Motor neuron (in vitro differentiated cells): ENCODE measurements around the gene COL2A1. TPM values are rescaled to one million over a fixed set of nuclear protein-coding genes. Genes with fewer than 3 reads are reported as not detected.
"Not testable (repeated sequence)": the region's sequence is repeated elsewhere in the genome, so short reads cannot be mapped to it uniquely, and the experiment has no call there.

Experiments used
- ATAC-seq, 8 experiments: fragments of 200-7000 bp; cut with Tn5 transposase; replicated peaks in 6 of 8; 2 replicates each; pipeline ENCODE4 v1.8.0; 2021; ENCODE audit warnings: mild to moderate bottlenecking in 8 of 8, moderate library complexity in 8 of 8
- H3K27ac ChIP-seq, 2 donors: fragments of 250-450 bp; sonication (Bioruptor Pico); 2 replicates each; pipeline ENCODE4 v1.9.0; 2021; ENCODE audit warnings: antibody characterized with exemption in 2 of 2, mild to moderate bottlenecking in 2 of 2, moderate library complexity in 1 of 2
- H3K4me1 ChIP-seq, 2 donors: fragments of 250-450 bp; sonication (Bioruptor Pico); replicated peaks in 1 of 2; 2 replicates each; pipeline ENCODE4 v1.6.1; 2021; ENCODE audit warnings: antibody characterized with exemption in 2 of 2, mild to moderate bottlenecking in 2 of 2, moderate library complexity in 1 of 2
- H3K4me3 ChIP-seq, 5 donors: fragments of 250-450 bp; sonication (Bioruptor Pico); 2 replicates each; pipeline ENCODE4 v1.9.0; 2021; ENCODE audit warnings: antibody characterized with exemption in 5 of 5, mild to moderate bottlenecking in 5 of 5, moderate library complexity in 4 of 5
- WGBS, 10 experiments: fragments of 450-650 bp; shearing (Covaris generic); methylation state at CpG; one replicate each; pipeline ENCODE4 v1.0.0; 2022; 5-methylcytosine and 5-hydroxymethylcytosine counted together
- in situ Hi-C, 9 experiments: fragments of 400-800 bp; cut with MboI; loops; one replicate each; pipeline ENCODE4 v1.15.0; 2021; ENCODE audit warnings: low sequenced_read_pairs in 9 of 9, low pct_unique_long_range_greater_than_20kb in 2 of 9; ENCODE audit not compliant: unreplicated experiment in 9 of 9
- total RNA-seq, 8 experiments: library from RNA; unstranded; fragments of 300-600 nt; gene quantifications; 2 replicates each; pipeline versions ENCODE4 v1.2.3 to v1.2.4, GENCODE V29; 2022

COL2A1 gene
- total RNA-seq, 8 experiments from 2014 or later: 0.78 to 6.6 (median 1.9) TPM

GRCh38 chr12:47973870-47974269, 30.4 kb downstream of the COL2A1 start:
- no peak overlapping the region for H3K4me3 ChIP-seq
- ATAC-seq: no peak
- H3K27ac ChIP-seq: no peak overlapping the region
- WGBS, 10 experiments: 40 to 100% (median 94%) methylated on average over 1 to 5 of the region's 9 CpGs; no CpG with 5 or more reads in 5 of the 10 experiments
- H3K4me1 ChIP-seq: no peaks in the 10 kb centered on the region
- in situ Hi-C loops: no loop called here

DNA sequence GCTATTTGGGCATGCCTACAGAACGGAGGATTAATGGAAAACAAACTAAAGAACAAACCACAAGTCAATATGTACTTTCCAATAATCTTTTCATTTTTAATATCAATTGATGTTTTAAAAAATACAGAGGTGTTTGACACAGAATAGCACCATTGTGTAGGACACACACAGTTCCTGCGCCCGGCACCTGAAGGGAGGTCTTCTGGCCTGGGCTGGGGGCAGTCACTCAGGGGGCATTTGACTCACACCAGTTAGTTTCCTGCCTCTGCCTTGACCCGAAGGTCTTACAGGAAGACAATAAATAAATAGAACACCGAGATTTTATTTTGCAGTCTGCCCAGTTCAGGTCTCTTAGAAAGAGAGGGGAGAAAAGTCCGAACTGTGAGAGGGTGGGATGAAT, 31.4 kb downstream of the COL2A1 start:
- Histone ChIP-seq H3K4me3 (no peak overlapping the region), H3K27ac (no peak overlapping the region), H3K4me1 (no peaks in the 10 kb centered on the region)
- no peak for ATAC-seq
- WGBS, 10 experiments: 23 to 100% (median 84%) methylated on average over 1 to 6 of the region's 6 CpGs
- in situ Hi-C loops: no loop called here

- Histone ChIP-seq H3K27ac (no peak overlapping the region), H3K4me3 (no peak overlapping the region), H3K4me1 (no peaks in the 10 kb centered on the region)
- in situ Hi-C loops: no loop called here
- no peak for ATAC-seq
- 67 to 100% (median 85%) methylated on average over 1 to 7 of the region's 7 CpGs; no CpG with 5 or more reads in 2 of the 10 experiments for WGBS, 10 experiments
These were observed 33.4 kb downstream of the COL2A1 start for GRCh38 chr12:47970843-47971242.

GRCh38 chr12:47969845-47970244, 34.4 kb downstream of the COL2A1 start:
- in situ Hi-C loops: no loop called here
- no peak overlapping the region for H3K27ac ChIP-seq

DNA sequence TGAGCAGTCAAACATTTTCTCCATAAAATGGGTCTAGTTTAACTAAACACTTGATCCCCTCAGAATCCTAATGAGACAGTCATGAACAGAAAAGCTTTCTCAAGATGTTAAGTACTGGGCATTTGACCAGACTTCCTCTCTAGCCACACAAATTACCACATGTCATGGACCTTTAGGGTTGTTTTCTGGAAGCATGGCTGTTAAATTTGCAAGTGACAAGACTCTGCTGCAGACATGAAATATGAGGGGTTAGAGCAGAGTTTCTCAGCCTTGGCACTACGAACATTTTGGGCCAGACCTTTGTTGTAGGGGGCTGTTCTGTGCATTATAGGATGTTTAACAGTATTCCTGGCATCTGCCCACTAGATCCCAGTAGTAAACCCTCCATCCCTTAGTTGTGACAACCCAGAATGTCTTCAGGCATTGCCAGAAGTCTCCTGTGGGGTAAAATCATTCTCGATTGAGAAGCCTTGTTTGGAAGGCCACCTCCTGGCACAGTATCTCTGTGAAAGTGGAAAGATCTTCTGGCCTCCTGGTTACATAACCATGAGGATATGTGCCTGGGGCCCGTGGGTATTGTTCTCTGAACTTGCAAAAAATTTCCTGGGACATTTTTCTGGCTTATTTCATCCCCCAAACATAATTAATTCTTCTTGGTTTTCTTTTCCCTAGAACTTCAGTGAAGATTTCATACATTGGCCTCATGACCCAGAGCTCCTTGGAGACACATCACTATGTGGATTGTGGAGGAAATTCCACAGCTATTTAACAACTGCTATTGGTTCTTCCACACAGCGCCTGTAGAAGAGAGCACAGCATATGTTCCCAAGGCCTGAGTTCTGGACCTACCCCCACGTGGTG, 36.6 kb downstream of the COL2A1 start:
- in situ Hi-C loops: no loop called here
- Histone ChIP-seq H3K4me3 (no peak overlapping the region), H3K4me1 (peaks cover 3 to 4% of the 10 kb centered on the region in 2 donors), H3K27ac (no peak overlapping the region)
- 17 to 95% (median 80%) methylated on average over 2 to 3 of the region's 5 CpGs; no CpG with 5 or more reads in 2 of the 10 experiments for WGBS, 10 experiments
- ATAC-seq: peak in 1 of 8 experiments; percentile 11

More at GRCh38 chr12:47969845-47970244, 34.4 kb downstream of the COL2A1 start:
- Histone ChIP-seq H3K4me1 (no peaks in the 10 kb centered on the region), H3K4me3 (no peak overlapping the region)
- no peak for ATAC-seq
- WGBS, 10 experiments: 53 to 88% (median 66%) methylated on average over 1 to 3 of the region's 3 CpGs

GRCh38 chr12:47965581-47965980, 38.7 kb downstream of the COL2A1 start:
- 86 to 100% (median 98%) methylated on average over 2 to 3 of the region's 3 CpGs; no CpG with 5 or more reads in 2 of the 10 experiments for WGBS, 10 experiments

DNA sequence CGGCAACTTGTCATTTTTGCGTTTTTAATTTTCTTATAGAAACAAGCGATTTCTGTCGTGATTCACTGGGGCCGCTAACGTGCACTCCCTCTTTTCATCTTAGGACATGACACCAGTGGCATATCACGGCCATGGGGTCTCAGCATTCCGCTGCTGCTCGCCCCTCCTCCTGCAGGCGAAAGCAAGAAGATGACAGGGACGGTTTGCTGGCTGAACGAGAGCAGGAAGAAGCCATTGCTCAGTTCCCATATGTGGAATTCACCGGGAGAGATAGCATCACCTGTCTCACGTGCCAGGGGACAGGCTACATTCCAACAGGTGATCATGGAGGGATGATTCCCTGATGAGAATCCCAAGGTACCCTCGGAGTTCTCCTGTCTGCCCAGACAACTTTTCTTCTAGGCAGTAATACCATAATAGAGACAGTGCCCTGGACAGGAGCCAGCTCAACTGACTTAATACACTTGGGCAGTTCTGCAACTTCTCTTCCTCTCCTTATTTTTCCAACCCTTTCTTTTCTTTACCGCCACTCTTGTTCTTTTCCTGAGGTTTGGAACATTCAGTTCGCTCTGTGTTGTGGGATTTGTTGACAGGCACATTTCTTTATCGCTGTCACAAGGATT, 40.1 kb downstream of the COL2A1 start:
- peak overlapping the region; percentile 52 to 75 (median 67) for H3K4me3 ChIP-seq
- in situ Hi-C loops: no loop called here
- no peak overlapping the region for H3K27ac ChIP-seq
- H3K4me1 ChIP-seq: peaks cover 3 to 4% of the 10 kb centered on the region in 2 donors
- WGBS, 10 experiments: 3 to 92% (median 23%) methylated on average over 1 to 16 of the region's 18 CpGs
- peak in 4 of 8 experiments; percentile 5 to 18 (median 10) for ATAC-seq

More at GRCh38 chr12:47965581-47965980, 38.7 kb downstream of the COL2A1 start:
- Histone ChIP-seq H3K4me1 (peaks cover 3 to 4% of the 10 kb centered on the region in 2 donors), H3K27ac (no peak overlapping the region), H3K4me3 (no peak overlapping the region)
- in situ Hi-C loops: no loop called here
- ATAC-seq: no peak

DNA sequence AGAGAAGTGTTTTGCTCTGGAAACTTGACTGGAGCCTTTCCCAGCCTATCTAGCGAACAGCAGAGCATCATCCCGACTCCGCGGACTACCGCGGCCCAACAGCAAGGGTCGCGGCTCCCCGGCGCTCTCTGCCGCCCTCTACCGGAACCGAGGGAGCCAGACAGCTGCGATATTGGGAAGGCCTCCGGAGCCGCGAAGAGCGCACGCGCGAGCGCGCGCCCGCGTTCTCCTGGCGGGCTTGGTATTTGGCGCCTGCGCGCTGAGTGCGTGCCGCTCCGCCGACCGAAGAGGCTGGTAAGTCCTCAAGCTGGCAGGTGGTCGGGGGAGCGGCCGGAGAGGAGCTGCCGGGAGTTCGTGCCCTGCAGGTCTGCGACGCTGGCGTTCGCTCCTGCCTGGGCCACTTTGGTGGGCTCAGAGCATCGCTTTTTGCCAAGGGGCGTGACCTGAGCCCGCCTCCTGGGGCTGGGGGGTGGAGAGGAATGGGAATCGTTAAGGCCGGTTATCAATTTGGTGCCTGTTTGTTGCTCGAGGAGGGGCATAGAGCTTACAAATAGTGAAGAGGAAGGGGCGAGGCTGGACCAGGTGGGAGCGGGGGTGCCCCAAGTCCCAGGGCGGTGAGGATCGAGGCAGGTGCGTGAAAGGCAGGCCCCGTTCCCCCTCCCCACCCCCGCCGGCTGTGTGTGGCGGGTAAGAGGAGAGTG, 40.8 kb downstream of the COL2A1 start, which contains the start of gene TMEM106C:
Gene TMEM106C (plus strand): TSS at position 257 of the 701 bp plus-strand sequence. CDS start 641 bp downstream, outside the sequence.
- peaks cover 3 to 4% of the 10 kb centered on the region in 2 donors for H3K4me1 ChIP-seq
- in situ Hi-C loops: no loop called here
- H3K27ac ChIP-seq: no peak within 1 kb of the TSS
- peak; percentile 91 to 98 (median 97) for ATAC-seq
- 0 to 7% (median 1%) methylated on average over 1 to 39 of the region's 59 CpGs; no CpG with 5 or more reads in 3 of the 10 experiments for WGBS, 10 experiments
- H3K4me3 ChIP-seq: peak within 1 kb of the TSS; percentile 52 to 75 (median 67)

DNA sequence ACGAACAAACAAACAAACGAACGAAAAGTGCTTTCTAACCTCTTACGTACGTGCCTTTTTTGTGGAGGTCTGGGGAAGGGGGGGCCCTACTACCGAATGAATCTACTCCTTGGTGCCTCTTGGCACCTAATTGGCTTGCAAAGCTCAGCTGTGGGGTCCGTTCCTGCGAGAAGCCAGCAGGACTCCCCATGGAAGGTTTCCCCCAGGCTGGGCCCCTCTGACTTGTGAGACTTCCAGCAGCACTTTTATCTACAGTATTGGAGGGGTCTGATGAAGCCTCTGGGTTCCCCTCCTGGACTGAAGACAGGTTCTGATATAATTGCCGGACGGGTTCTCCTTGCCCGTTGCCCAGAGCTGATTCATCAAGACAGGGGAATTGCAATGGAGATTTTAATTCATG, 42.1 kb downstream of the COL2A1 start:
- Histone ChIP-seq H3K4me1 (peaks cover 3 to 4% of the 10 kb centered on the region in 2 donors), H3K27ac (no peak overlapping the region), H3K4me3 (no peak overlapping the region)
- 50 to 100% (median 89%) methylated on average over 1 to 10 of the region's 11 CpGs; no CpG with 5 or more reads in 2 of the 10 experiments for WGBS, 10 experiments
- no peak for ATAC-seq
- in situ Hi-C loops: no loop called here

GRCh38 chr12:47957671-47958070, 46.6 kb downstream of the COL2A1 start:
- in situ Hi-C loops: loop anchor here in 1 of 9 experiments (10.0 kb wide), 1 partner anchor 53 kb away; the partner anchor contains the start of gene VDR
- ATAC-seq: not testable (repeated sequence)

DNA sequence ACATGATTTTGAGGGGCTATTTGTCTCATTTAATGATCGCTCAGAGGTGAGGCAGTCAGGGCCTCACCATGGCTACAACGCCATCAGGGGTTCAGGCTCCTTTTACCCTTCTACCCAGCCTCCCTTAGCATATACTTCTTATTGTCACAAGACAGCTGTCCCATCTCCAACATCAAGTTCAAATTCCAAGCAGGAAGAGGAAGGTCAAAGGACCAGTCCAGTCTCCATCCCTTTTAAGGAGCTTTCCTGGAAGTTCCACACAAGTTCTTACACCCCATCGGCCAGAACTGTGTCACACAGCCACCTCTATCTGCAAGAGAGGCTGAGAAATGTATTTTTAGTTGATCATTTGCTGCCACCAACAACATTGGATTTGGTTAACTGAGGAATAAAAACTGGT, 49.2 kb downstream of the COL2A1 start:
- Histone ChIP-seq H3K27ac (no peak overlapping the region), H3K4me1 (no peaks in the 10 kb centered on the region), H3K4me3 (no peak overlapping the region)
- ATAC-seq: no peak
- 20 to 100% (median 78%) methylated on average over 1 to 2 of the region's 3 CpGs; no CpG with 5 or more reads in 2 of the 10 experiments for WGBS, 10 experiments
- in situ Hi-C loops: loop anchor here in 1 of 9 experiments (10.0 kb wide), 1 partner anchor 50 kb away; the partner anchor contains the start of gene VDR

More at GRCh38 chr12:47957671-47958070, 46.6 kb downstream of the COL2A1 start:
- WGBS, 10 experiments: 50 to 60% methylated on average over 1 of the region's 1 CpG; no CpG with 5 or more reads in 8 of the 10 experiments
- not testable (repeated sequence) for H3K27ac ChIP-seq, H3K4me1 ChIP-seq, H3K4me3 ChIP-seq

DNA sequence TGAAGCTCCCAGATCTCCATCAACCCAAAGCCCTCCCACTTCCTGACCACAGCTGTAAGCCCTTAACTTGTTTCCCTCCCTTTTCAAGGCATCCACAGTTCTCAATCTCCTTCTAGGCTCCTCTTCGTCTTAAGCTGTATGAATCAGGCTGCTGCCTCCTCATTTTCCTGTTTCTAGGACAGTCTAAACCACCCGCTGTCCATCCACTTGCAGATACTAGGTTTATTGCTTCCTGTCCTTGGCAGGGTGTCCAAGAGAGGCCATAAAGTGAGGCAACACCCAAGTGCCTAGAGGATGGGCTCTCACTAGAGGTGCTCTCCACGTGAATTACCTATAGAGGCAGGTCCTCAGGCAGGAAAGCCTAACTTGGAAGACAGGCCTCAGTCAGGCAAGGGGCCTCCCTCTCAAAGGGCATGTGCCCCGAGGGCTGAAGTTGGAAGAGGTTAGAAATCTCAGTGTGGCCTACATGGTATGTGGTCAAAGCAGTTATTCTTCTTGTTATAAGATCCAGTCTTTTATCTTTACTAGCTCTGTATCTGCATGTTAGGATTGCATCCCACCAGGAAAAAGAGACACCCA, 49.7 kb downstream of the COL2A1 start:
- WGBS, 10 experiments: 59 to 100% (median 71%) methylated on average over 1 to 4 of the region's 4 CpGs; no CpG with 5 or more reads in 1 of the 10 experiments
- H3K4me3 ChIP-seq: no peak overlapping the region
- in situ Hi-C loops: loop anchor here in 1 of 9 experiments (10.0 kb wide), 1 partner anchor 50 kb away; the partner anchor contains the start of gene VDR
- no peaks in the 10 kb centered on the region for H3K4me1 ChIP-seq
- H3K27ac ChIP-seq: no peak overlapping the region
- peak in 1 of 8 experiments; percentile 9 for ATAC-seq
